ENCODE data around the gene USH2A.

USH2A gene

GRCh38 chr1:215963621-215964020 lies 459.6 kb downstream of the USH2A start:
- H3K27ac ChIP-seq, result no peak overlapping the region
- CTCF ChIA-PET, result no interaction called here
- no peak for TF ChIP-seq CTCF (conservative IDR thresholded peaks at IDR 0.05; ENCODE audit: low read depth)
- POLR2A ChIA-PET (ENCODE audit: low non-redundant PET), result no interaction called here
- DNase-seq (ENCODE audit: low spot score), result no peak

DNA sequence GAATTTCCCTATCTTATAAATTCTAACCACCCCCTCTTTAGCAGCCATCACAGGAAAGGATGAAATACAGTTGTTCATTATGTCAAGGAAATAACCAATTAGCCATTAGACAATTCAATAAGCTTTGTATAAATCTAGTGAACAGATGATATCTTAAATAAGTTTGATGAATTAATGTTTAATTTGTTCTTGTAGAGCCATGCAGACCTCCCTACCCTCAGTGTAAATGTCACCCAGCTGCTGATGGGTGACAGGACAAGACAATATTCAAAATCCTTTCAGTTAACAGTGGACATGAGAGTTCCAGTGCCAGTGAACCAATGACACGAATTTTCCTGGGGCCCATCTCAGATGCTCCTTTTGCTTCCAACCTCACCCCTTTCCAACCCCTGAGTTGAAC lies 460.2 kb downstream of the USH2A start:
- ChIA-PET CTCF (no interaction called here), POLR2A (ENCODE audit: low non-redundant PET) (no interaction called here)
- TF ChIP-seq CTCF (conservative IDR thresholded peaks at IDR 0.05; ENCODE audit: low read depth), result no peak
- no peak for DNase-seq (ENCODE audit: low spot score)
- H3K27ac ChIP-seq, result no peak overlapping the region

- TF ChIP-seq CTCF (conservative IDR thresholded peaks at IDR 0.05; ENCODE audit: low read depth), result no peak
- H3K27ac ChIP-seq, result no peak overlapping the region
- CTCF ChIA-PET, result interaction anchor here (0.6 kb wide), 1 partner anchor 286 kb away, joined by 3 read pairs; no protein-coding TSS in a partner anchor
- POLR2A ChIA-PET (ENCODE audit: low non-redundant PET), result no interaction called here
- no peak for DNase-seq (ENCODE audit: low spot score)
Observed at GRCh38 chr1:215958841-215959240, 464.4 kb downstream of the USH2A start.

- TF ChIP-seq CTCF (conservative IDR thresholded peaks at IDR 0.05; ENCODE audit: low read depth), result no peak
- ChIA-PET CTCF (no interaction called here), POLR2A (ENCODE audit: low non-redundant PET) (no interaction called here)
- no peak for DNase-seq (ENCODE audit: low spot score)
- no peak overlapping the region for H3K27ac ChIP-seq
Observed at GRCh38 chr1:215957663-215958062, 465.6 kb downstream of the USH2A start.

DNA sequence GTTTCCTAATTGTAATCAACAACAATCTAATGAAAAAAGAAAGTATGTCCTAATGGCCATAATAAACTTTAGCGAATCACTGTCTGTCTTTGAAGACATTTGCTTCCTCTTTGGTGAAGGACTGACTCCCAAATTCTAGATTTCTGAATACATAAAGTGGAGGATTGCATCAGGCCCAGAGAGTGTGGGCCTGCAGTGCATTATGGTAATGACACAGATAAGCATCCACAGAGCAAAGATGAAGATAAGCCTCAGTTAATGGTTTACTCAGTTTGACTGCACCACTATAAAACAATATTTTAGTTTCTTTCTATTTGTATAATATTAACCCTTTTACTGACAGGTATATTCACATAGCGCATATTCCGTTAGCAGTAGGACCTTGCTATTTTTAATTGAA lies 490.7 kb downstream of the USH2A start:
- CTCF ChIA-PET, result no interaction called here
- no peak overlapping the region for H3K27ac ChIP-seq
- POLR2A ChIA-PET (ENCODE audit: low non-redundant PET), result no interaction called here
- DNase-seq (ENCODE audit: low spot score), result no peak
- no peak for TF ChIP-seq CTCF (conservative IDR thresholded peaks at IDR 0.05; ENCODE audit: low read depth)

DNA sequence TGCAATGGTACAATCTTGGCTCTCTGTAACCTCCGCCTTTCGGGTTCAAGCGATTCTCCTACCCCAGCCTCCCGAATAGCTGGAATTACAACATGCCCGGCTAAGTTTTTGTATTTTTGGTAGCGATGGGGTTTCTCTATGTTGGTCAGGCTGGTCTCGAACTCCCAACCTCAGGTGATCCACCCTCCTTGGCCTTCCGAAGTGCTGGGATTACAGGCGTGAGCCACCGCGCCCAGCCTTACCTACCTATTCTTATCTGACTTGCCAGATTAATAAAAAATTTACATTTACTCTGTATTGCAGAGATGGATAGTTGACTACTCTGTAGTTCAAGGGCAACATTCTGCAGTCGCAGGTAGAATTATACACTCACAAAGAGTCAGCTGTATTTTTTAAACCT lies 496.6 kb downstream of the USH2A start:
- ChIA-PET POLR2A (ENCODE audit: low non-redundant PET) (no interaction called here), CTCF (no interaction called here)
- H3K27ac ChIP-seq, result no peak overlapping the region
- no peak for DNase-seq (ENCODE audit: low spot score)
- no peak for TF ChIP-seq CTCF (conservative IDR thresholded peaks at IDR 0.05; ENCODE audit: low read depth)

Data from RWPE1 (cell line).